ENCODE data around the gene DRG2. TPM values are rescaled to one million over a fixed set of nuclear protein-coding genes. Genes with fewer than 3 reads are reported as not detected.

Gene DRG2
- total and polyA plus RNA-seq, 9 of the 15 experiments (the other 6 are each of a cell fraction or from before 2014, with no cell fraction given) = 6.6 to 36.7 (median 26.1) TPM

GRCh38 chr17:18146259-18146658 is 58.5 kb downstream of the DRG2 start (continued):
- TF ChIP-seq RREB1 (CRISPR knock-in tag; IDR thresholded peaks at IDR 0.05) (no peak), XRCC5 (IDR thresholded peaks at IDR 0.05; ENCODE audit: low read depth, low read length) (no peak), SMAD3 (CRISPR knock-in tag; conservative IDR thresholded peaks at IDR 0.05) (no peak), RBM22 (IDR thresholded peaks at IDR 0.05; ENCODE audit: low read depth, low read length, poor library complexity, severe bottlenecking) (no peak), ADNP (tag; IDR thresholded peaks at IDR 0.05) (0 out of 2 replicates have a peak, but pooled peaks have one; percentile 38), HDAC2 (IDR thresholded peaks at IDR 0.05) (0 out of 2 replicates have a peak, but pooled peaks have one; percentile 27), POLR2AphosphoS5 (IDR thresholded peaks at IDR 0.05; ENCODE audit: control insufficient read depth, insufficient read depth, low read depth, low read length) (no peak), ZNF717 (CRISPR knock-in tag; IDR thresholded peaks at IDR 0.05) (no peak), UBTF (IDR thresholded peaks at IDR 0.05; ENCODE audit: borderline replicate concordance in 1 of 2, low read depth in 2 of 2, low read length in 2 of 2) (no peak), OTX1 (CRISPR knock-in tag; IDR thresholded peaks at IDR 0.05) (no peak), CBFA2T3 (IDR thresholded peaks at IDR 0.05) (no peak), TAF1 (IDR thresholded peaks at IDR 0.05; ENCODE audit: control insufficient read depth, extremely low read depth, insufficient read depth, low read length, severe bottlenecking) (no peak), TSHZ1 (CRISPR knock-in tag; IDR thresholded peaks at IDR 0.05) (no peak), ETS2 (tag; IDR thresholded peaks at IDR 0.05; ENCODE audit: borderline replicate concordance, poor library complexity, severe bottlenecking) (no peak), RBM34 (IDR thresholded peaks at IDR 0.05; ENCODE audit: borderline replicate concordance, insufficient read depth, low read length) (no peak), MLX (CRISPR knock-in tag; conservative IDR thresholded peaks at IDR 0.05) (no peak)
